Renal cortex interstitium (tissue), 11 donors: ENCODE data around the gene CIAO3. TPM values are rescaled to one million over a fixed set of nuclear protein-coding genes. Genes with fewer than 3 reads are reported as not detected.
"Not testable (repeated sequence)": the region's sequence is repeated elsewhere in the genome, so short reads cannot be mapped to it uniquely, and the experiment has no call there.

Source experiments
- DNase-seq, 11 donors: peaks; one replicate each; pipeline ENCODE4 v3.0.0-alpha.2; 2013; ENCODE audit warnings: low read depth in 9 of 11, low spot score in 4 of 11; ENCODE audit errors: extremely low read depth in 1 of 11
- polyA plus RNA-seq, 3 donors: library from polyadenylated mRNA; unstranded; fragments of 120-200 nt; gene quantifications; one replicate each; pipeline ENCODE4 v1.2.1, GENCODE V29; 2013; ENCODE audit not compliant: insufficient read length in 3 of 3

The CIAO3 gene
- polyA plus RNA-seq, 3 donors, result 22.7 to 42.3 (median 26.5) TPM

GRCh38 chr16:779561-779960 is 38.8 kb upstream of the CIAO3 start:
- DNase-seq, result no peak

- no peak for DNase-seq
These were observed 38.2 kb upstream of the CIAO3 start for GRCh38 chr16:778909-779527.

- no peak for DNase-seq
These were observed 37.6 kb upstream of the CIAO3 start for GRCh38 chr16:778447-778846.

GRCh38 chr16:777826-778225 is 37.0 kb upstream of the CIAO3 start:
- no peak for DNase-seq

DNA sequence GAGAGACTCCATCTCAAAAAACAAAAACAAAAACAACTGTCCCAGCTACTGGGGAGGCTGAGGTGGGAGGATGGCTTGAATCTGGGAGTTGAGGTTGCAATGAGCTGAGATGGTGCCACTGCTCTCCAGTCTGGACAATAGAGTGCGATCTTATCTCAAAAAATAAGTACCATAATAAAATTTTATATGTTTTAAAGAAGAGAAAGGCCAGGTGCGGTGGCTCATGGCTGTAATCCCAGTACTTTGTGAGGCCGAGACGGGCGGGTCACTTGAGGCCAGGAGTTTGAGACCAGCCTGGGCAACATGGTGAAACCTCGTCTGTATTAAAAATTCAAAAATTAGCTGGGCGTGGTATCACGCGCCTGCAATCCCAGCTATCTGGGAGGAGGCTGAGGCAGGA is 36.0 kb upstream of the CIAO3 start:
- no peak for DNase-seq

- not testable (repeated sequence) for DNase-seq
These were observed 35.5 kb upstream of the CIAO3 start for GRCh38 chr16:776298-776697.

DNA sequence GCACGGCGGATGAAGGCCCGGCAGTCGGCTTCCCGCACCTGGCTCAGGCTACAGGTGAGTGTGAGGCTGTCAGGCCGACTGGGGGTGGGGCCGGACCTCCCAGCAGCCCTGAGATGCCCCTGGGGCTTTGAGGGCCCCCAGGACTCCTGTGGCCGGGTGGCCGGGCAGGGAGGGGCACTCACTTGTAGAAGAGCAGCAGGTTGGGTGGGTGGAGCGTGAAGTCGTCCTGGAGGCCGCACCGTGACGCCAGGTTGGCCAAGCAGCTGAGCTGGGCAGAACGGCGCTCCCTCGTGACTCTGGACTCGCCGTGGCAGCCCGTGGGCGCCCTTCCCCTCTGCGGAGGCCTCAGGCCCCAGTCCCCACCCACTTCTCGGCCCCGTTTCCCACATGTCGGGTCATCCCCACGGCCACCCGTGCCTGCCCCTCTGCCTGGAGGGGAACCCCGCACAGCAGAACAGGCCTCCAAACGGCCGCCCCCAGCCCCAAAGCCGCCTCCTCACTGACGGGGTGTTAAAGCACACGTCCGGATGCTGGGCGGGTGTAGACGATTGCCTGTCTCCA is 34.5 kb upstream of the CIAO3 start:
- DNase-seq, result no peak

DNA sequence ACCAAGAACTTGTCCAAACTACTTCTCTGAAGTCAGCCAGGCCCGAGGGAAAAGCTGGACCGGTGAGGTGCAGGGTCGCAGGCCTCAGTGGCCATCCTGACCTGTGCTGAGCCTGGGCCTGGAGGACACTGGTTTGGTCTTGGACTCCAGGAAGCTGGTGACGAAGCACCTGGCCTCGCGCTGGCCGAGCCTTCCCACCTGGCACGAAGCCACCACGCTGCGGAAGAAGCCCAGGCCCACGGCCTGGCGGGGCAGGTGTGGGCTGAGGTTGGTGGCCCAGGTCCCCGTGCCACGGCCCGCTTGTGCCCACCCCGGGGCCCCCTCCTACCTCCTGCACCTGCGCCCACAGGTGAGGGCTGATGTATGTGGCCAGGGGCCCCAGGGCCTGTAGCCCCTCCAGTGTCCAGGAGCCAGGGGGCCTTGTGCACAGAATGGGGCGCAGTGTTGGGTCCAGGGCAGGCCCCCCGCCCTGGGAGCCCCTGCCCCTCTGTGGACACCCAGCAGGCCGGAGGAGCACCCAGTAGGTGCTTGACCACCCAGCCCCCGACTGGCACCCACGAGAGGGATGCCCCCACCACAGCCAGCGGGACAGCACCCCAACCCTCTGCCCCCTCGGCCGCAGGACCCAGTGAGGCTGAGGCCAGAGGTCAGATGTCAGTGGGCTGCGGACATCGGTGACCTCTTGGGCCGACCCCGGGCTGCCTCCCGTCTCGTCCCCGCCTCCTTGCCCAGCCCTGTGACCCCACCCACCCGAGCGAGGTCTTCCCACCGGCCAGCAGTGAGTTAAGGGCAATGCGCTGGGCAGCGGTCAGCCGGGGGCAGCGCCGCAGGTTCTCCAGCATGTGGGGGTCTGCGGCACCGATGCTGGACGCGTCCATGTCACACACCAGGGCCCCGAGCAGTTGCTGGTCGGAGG is 33.5 kb upstream of the CIAO3 start:
- no peak for DNase-seq

DNA sequence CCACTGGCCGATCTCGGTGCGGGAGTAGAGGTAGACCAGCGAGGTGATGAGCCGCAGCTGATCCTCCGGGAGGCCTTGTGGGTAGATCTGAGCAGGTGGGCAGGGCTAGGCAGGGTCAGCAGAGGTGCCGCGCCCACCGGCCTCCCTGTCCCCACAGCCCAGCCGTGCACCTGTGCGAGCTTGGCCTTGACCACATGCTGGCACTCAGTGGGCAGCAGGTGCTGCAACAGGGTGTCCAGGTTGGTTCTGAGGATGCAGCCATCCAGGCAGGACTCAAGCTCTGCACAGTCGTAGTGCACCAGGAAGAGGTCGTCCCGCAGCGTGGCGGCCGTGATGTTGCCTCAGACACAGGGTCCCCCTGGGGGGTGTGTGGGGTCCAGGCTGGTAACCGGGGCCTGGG is 32.2 kb upstream of the CIAO3 start:
- DNase-seq, result no peak

DNA sequence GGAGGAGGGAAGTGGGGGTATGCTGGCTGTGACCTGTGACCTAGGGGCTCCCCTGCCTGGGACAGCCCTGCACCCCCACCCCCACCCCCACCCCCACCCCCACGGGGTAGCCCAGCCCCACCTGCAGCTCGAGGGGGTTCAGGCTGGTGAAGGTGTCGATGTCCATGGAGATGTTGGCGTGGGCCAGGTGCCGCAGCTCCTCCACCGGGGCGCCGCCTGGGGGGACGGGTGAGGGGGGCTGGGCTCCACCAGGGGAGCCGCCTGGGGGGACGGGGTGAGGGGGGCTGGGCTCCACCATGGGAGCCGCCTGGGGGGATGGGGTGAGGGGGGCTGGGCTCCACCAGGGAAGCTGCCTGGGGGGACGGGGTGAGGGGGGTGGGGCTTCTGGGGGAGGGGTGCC is 29.6 kb upstream of the CIAO3 start:
- DNase-seq, result no peak

DNA sequence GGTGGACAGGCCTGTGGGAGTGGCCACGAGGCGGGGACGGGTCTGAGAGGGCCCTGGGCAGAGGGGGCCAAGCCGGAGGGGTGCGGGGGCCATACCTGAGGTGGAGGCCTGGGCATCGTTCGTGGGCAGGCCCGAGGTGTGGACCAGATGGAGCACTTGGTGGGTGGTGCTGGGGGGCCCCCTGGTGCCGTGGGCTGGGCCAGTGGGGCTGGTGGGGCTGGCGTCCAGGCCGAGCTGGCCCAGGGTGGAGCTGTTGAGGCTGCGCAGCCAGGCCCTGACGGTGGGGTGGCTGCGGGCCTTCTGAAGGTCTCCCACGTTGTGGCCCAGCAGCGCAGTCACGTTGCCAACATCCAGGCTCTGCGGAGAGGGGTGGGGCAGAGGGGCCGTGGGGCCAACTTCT is 29.1 kb upstream of the CIAO3 start:
- DNase-seq, result no peak

DNA sequence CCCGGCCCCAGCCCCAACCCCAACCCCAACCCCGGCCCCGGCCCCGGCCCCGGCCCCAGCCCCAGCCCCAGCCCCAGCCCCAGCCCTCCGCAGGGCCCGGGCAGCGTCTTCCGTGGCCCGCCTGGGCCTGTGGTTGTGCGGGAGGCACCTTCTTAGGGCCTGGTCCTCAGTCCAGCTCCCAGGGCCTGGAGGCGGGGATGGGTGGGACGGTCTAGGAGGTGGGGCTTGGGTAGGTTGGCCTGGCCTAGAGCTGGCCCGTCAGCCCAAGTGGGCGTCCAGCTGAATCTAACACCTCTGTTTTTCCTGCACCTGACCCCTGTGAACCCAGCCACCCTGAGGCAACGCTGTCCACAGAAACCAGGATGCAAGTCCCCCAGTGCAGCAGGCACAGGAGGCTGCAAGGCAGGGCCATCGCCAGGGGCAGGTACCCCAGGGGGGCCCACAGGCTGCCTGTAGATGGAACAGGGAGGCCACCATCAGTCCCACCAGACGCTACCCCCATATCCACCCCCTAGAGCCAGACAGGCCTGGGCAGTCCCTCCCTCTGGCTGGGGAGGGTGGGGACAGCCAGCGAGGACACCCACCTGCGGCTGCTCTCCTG is 28.5 kb upstream of the CIAO3 start:
- DNase-seq, result no peak

DNA sequence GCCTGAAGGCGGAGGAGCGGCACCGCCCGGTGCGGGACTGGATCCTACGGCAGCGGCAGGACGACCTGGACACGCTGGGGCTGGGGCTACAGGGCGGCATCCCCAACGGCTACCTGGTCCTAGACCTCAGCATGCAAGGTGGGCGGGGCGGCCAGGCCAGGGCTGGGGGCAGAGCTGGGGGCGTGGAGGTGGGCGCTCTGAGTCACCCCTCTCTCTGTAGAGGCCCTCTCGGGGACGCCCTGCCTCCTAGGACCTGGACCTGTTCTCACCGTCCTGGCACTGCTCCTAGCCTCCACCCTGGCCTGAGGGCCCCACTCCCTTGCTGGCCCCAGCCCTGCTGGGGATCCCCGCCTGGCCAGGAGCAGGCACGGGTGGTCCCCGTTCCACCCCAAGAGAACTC is 27.6 kb upstream of the CIAO3 start:
- DNase-seq, result no peak

DNA sequence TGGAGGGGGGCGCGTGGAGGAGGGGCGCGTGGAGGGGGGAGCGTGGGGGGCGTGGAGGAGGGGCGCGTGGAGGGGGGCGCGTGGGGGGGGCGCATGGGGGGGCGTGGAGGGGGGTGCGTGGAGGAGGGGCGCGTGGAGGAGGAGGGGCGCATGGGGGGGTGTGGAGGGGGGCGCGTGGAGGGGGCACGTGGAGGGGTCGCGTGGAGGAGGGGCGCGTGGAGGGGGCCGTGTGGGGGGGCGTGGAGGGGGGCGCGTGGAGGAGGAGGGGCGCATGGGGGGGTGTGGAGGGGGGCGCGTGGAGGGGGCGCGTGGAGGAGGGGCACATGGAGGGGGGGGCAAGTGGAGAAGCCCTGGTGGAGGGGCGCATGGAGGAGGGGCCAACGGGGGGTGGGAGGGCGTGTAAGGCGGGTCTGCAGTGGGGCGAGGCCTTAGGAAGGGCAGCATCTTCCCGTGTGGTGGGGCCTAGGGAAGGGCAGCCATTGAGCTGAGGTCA is 27.0 kb upstream of the CIAO3 start:
- no peak for DNase-seq

DNA sequence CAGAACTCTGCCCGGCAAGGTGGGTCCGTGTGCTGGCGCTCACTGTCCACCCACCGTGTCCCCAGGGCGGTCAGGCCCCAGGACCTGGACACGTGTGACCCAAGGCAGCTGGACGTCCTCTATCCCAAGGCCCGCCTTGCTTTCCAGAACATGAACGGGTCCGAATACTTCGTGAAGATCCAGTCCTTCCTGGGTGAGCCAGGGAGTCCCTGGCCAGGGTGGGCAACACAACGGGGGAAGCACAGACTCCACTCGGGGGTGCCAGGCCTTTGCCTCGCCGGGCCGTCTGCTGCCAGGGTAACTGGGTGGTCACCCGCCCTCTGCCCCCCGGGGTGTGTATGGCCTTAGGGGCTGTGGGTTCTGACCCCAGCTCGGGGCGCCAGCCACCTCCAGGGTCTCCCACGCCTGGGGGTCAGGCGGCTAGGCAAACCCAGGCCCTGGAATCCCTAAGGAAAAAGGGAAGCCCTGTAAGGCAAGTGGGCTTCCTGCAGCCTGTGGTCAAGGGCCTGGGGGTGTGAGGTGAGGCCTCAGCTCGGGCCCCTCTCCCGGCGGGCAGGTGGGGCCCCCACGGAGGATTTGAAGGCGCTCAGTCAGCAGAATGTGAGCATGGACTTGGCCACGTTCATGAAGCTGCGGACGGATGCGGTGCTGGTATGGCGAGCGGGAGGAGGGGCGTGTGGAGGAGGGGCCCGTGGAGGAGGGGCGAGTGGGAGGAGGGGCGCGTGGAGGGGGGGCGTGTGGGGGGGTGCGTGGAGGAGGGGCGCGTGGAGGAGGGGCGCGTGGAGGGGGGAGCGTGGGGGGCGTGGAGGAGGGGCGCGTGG is 26.2 kb upstream of the CIAO3 start:
- no peak for DNase-seq

- no peak for DNase-seq
These were observed 25.4 kb upstream of the CIAO3 start for GRCh38 chr16:766008-766819.

DNA sequence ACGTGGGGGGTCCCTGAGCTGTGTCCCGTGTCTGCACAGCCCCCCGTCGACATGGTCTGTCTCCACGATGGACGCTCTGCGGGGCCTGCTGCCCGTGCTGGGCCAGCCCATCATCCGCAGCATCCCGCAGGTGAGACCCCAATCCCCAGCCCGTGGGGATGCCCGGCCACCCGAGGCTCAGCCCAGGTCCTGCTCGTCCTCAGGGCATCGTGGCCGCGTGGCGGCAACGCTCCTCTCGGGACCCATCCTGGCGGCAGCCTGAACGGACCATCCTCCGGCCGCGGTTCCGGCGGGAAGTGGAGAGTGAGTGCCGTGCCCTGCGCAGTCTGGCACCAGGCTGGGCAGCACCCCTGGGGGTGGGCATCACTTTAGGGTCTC is 24.7 kb upstream of the CIAO3 start:
- no peak for DNase-seq

GRCh38 chr16:764848-765487 is 24.2 kb upstream of the CIAO3 start:
- DNase-seq, result no peak
